Colonic mucosa (tissue), 4 donors: ENCODE results near the gene C1orf167. TPM values are rescaled to one million over a fixed set of nuclear protein-coding genes. Genes with fewer than 3 reads are reported as not detected.

ENCODE experiments used
- DNase-seq: peaks from one replicate; pipeline ENCODE4 v3.0.0-alpha.2; 2020
- H3K27ac ChIP-seq: fragments of 200-600 bp; one replicate; pipeline ENCODE4 v1.8.0; 2021
- H3K27me3 ChIP-seq: fragments of 200-600 bp; one replicate; pipeline ENCODE4 v1.8.0; 2021
- H3K36me3 ChIP-seq: fragments of 200-600 bp; one replicate; pipeline ENCODE4 v1.8.0; 2021
- H3K4me1 ChIP-seq: fragments of 200-600 bp; one replicate; pipeline ENCODE4 v1.8.0; 2021; ENCODE audit warnings: mild to moderate bottlenecking
- H3K4me3 ChIP-seq: fragments of 200-600 bp; one replicate; pipeline ENCODE4 v1.8.0; 2021
- H3K9ac ChIP-seq, 2 donors: one replicate each; pipeline ENCODE4 v1.7.0; 2013; ENCODE audit warnings: control low read depth in 2 of 2, low read depth in 2 of 2, low read length in 2 of 2
- H3K9me3 ChIP-seq: fragments of 200-600 bp; one replicate; pipeline ENCODE4 v1.8.0; 2021
- CTCF ChIP-seq: fragments of 200-600 bp; IDR thresholded peaks from one replicate; pipeline ENCODE4 v1.8.0; 2022; ENCODE audit warnings: antibody characterized with exemption, mild to moderate bottlenecking
- intact Hi-C: fragments of 100-400 bp; cut with DNase I; formaldehyde crosslinking; loops from one replicate; pipeline ENCODE4 v1.14.1; 2022
- total RNA-seq, 2 donors: library from RNA; stranded (reverse); fragmentation: NEBNext Ultra II Directional in 1 of 2; extraction: Animal tissue kit (Norgen Biotek cat#: 25700) in 1 of 2; gene quantifications; one replicate each; pipeline ENCODE4 v1.2.1, GENCODE V29; 2021
- donor health status: healthy.
- donor health status: DM: no; HTN: no; CAD: no.
- donor health status: DM: no; HTN: no; CAD: no.

C1orf167 gene
- total RNA-seq, 2 donors from 2014 or later, result not detected

DNA sequence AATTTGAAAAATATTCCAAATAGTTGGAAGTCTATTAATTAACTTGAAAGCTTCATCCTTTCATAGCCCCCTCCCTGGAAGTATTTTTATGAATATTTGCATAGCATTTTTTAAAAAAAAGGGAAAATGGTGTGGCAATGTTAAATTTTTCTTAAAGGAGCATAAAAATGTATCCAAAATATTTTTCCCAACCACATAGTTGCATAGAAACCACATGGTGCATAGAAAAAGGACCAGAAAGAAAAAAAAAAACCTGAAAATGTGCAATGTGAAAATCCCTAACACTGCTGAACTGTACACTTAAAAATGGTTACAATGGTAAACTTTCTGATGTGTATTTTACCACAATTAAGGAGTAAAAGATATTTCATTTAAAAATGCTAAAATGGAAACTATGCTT is 8.0 kb downstream of the C1orf167 start:
- Histone ChIP-seq H3K4me1 (no peaks in the 10 kb centered on the region), H3K27me3 (no peaks in the 10 kb centered on the region), H3K9me3 (no peaks in the 10 kb centered on the region), H3K4me3 (no peak overlapping the region), H3K36me3 (no peaks in the 10 kb centered on the region), H3K9ac (no peak overlapping the region), H3K27ac (no peak overlapping the region)
- TF ChIP-seq CTCF, result no peak
- DNase-seq, result no peak
- intact Hi-C loops, result no loop called here

DNA sequence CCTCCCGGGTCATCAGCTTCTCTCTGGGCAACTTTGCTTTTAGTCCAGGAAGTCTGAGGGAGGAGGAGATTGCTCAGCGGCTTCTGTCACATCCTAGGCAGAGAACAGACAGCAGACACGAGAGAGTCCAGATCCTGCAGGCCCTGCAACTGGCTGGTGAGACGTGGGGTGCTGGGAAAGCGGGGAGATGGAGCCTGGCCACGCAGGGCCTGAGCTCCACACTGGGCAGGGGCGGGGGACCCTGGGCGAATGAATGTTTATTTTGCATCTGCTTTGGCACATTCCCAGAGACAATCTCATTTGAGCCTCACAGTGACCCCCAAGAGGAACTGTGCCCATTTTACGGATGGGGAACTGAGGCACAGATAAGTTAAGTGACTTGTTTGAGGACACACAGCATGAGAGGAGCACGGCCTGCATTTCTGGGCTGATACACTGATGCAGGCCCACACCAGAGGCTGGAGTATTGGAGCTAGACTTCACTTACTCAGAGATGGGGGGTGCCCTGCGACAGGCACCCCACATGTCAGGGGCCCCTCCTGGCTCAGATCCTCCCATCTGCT is 9.6 kb downstream of the C1orf167 start:
- intact Hi-C loops, result no loop called here
- Histone ChIP-seq H3K9ac (no peak overlapping the region), H3K36me3 (no peaks in the 10 kb centered on the region), H3K4me1 (no peaks in the 10 kb centered on the region), H3K27me3 (no peaks in the 10 kb centered on the region), H3K4me3 (no peak overlapping the region), H3K9me3 (no peaks in the 10 kb centered on the region), H3K27ac (no peak overlapping the region)
- no peak for TF ChIP-seq CTCF
- DNase-seq, result no peak

- intact Hi-C loops, result no loop called here
- TF ChIP-seq CTCF, result no peak
- H3K27me3 ChIP-seq, result no peaks in the 10 kb centered on the region
- H3K9me3 ChIP-seq, result no peaks in the 10 kb centered on the region
- no peak overlapping the region for H3K9ac ChIP-seq
- no peaks in the 10 kb centered on the region for H3K36me3 ChIP-seq
- no peak for DNase-seq
- H3K4me3 ChIP-seq, result no peak overlapping the region
- no peak overlapping the region for H3K27ac ChIP-seq
- no peaks in the 10 kb centered on the region for H3K4me1 ChIP-seq
Measured at GRCh38 chr1:11772458-11772857, 10.5 kb downstream of the C1orf167 start.

DNA sequence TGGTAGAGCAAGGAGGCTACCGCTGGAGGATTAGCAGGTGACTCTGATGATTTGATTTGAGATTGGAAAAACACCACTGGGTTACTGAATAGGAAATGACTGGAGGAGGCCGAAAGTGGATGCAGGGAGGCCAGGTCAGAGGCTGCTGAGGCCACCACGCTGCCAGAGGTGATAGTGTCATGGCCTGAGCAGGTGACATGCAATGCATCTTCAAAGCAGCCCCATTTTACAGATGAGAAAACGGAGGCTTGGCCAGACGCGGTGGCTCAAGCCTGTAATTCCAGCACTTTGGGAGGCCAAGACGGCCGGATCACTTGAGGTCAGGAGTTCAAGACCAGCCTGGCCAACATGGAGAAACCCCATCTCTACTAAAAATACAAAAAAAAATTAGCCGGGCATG is 12.8 kb downstream of the C1orf167 start:
- intact Hi-C loops, result no loop called here
- DNase-seq, result no peak
- Histone ChIP-seq H3K4me1 (no peaks in the 10 kb centered on the region), H3K9ac (no peak overlapping the region), H3K36me3 (no peaks in the 10 kb centered on the region), H3K27ac (no peak overlapping the region), H3K9me3 (no peaks in the 10 kb centered on the region), H3K27me3 (no peaks in the 10 kb centered on the region), H3K4me3 (no peak overlapping the region)
- no peak for TF ChIP-seq CTCF

DNA sequence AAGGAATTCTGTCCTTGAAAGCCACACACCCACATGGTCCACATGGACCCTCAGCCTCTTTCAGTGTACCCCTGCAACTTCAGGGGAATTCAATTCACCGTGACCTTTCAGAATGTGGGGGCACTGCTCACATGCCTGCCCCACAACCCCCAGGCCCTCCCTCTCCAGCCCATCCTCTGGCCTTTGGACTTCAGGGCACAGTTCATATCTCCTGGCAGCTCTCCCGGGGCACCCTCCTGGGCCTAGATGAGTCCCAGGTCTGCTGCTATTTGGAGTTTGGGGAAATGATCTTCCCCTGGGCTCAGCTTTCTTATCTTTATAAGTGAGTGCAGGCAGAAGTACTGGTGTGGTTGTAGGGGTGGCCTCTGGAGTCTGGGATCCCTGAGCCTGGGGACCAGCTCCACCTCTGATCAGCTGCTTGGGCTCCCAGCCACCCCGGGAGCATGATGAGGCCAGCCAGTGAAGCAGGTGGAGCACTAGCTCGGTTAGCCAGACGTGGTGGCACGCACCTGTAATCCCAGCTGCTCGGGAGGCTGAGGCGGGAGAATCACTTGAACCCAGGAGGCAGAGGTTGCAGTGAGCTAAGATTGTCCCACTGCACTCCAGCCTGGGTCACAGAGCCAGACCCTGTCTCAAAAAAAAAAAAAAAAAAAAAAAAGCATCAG is 15.8 kb downstream of the C1orf167 start:
- H3K4me1 ChIP-seq, result no peaks in the 10 kb centered on the region
- intact Hi-C loops, result no loop called here
- H3K9me3 ChIP-seq, result no peaks in the 10 kb centered on the region
- no peak for DNase-seq
- no peak overlapping the region for H3K9ac ChIP-seq
- no peaks in the 10 kb centered on the region for H3K27me3 ChIP-seq
- H3K36me3 ChIP-seq, result no peaks in the 10 kb centered on the region
- H3K4me3 ChIP-seq, result no peak overlapping the region
- TF ChIP-seq CTCF, result no peak
- no peak overlapping the region for H3K27ac ChIP-seq
